ENCODE results near the gene FBXO45.
"Not testable (repeated sequence)": the region's sequence is repeated elsewhere in the genome, so short reads cannot be mapped to it uniquely, and the experiment has no call there.

GRCh38 chr3:196550172-196550571 lies 18.3 kb upstream of the FBXO45 start:
- TF ChIP-seq CTCF, EZH2 (IDR thresholded peaks at IDR 0.05): not testable (repeated sequence)
